HG03095 (cell line): ENCODE data around the gene FAM53B.

ENCODE experiments used
- ATAC-seq: cut with Tn5 transposase; IDR thresholded peaks from one replicate; pipeline ENCODE4 v1.9.1; 2021; ENCODE audit warnings: moderate library complexity; ENCODE audit not compliant: unreplicated experiment

The FAM53B gene

DNA sequence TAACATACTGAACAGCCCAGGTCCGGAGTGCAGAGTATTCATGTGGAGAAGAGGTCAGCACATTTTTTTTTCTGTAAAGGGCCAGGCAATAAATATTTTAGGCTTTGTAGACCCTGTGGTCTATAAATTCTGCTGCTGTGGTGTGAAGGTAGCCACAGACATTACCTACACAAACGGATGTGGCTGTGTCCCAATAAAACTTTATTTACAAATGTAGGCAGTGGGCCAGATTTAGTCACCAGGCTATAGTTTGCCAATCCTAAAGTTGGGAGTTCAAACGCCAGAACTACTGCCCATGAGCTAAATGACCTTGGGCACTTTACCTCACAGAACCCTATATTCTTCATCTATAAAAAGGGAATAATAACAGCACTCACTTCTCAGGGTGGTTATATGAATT, 13.4 kb downstream of the FAM53B start:
- no peak for ATAC-seq

GRCh38 chr10:124728830-124729661, 15.1 kb downstream of the FAM53B start:
- no peak for ATAC-seq

DNA sequence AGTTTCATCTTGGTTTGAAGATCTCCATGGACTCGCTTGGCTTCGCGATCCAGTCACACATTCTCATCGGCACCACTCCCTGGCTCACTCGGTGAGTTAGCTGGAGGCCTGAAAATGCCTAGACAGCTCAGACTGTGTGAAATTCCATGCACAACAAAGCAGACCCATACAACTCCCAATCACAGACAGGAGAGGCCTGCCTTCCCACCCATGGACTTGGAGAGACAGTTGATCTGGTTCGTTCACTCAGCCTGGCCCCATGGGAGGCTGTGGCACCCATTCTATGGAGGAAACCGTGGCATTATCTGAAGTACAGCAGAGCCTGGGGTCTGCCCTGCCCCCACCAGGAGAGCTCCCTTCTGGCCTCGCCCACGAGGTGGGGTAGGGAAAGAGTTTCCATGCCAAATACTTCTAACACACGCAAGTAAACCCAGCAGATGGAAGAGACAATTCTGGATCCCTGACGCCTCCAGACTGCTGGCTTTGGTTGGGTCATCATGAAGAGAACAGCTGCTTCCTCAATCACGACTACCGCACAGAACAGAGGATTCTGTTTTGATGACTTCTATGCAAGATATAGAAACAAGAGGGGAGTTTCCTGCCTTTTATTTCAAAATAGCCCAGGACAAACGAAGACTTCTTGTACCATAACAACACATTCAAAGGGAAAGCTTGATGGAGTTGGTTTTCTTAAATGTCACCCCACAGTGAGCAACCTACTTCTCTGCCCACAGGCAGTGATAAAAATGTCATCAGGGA, 15.9 kb downstream of the FAM53B start:
- ATAC-seq: no peak

DNA sequence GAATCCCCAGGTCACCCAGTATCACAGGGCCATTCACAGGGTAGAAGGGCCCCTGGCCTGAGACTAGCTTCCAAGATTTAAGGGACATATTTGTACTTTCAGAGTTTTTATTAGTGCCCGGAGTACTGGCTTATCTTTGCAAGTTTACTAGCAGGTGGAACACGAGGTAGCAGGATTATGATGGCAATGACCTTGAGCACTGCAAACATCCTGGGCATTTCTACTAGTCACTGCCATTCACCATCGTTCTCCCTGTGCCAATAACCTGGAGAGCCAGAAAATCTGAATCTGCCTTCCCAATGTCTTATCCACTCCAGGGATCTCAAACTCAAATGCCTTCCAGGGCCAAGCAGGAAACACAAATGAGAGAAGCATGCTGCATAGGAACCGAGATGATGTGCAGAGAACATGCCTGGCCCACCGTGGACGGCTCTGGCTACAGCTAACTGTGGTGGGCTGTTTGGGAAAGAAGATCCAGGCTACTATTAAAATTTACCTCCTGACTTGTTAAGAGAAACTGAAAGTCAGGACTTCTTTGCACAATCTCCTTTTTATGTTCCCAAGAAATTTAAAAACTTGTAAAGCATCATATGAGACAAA, 16.7 kb downstream of the FAM53B start:
- ATAC-seq: no peak

DNA sequence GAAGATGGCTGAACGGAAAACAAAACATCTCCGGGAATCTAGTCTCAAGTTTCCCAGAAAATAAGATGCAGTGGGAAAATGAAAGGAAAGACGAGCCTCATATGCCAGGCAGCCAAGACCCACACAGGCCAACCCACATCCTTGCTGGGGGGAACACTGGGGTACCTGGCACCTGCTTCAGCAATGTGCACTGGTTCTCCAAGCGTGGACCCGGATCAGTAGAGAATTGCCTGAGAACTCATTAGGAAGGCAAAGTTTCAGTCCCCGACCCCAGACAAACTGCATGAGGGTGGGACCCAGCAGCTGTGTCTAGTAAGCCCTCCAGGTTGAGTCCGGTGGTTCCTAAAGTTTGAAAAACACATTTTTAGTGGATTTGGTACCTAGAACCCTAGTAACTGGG, 18.4 kb downstream of the FAM53B start:
- no peak for ATAC-seq

DNA sequence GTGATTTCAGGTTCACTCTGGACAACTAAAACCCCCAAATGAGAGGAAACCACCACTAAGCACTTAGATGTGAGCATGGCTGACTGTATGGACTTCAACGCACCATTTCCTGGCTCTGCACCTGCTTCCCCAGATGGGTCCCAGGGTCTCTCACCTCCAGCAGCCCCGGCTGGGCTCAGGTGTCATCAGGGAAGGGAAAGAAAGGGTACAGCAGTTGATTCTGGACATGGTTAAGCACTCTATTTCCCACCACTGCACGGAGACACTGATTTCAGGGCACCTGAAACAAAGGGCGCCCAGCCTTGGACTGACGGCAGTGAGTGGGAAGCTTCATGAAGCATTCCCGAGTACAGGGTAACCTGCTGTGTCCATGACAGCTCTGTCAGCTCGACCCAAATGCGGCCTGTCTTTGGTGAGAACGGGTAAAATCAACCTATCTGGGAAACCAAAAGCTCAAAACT, 19.0 kb downstream of the FAM53B start:
- no peak for ATAC-seq

GRCh38 chr10:124724279-124725027, 19.7 kb downstream of the FAM53B start:
- no peak for ATAC-seq

DNA sequence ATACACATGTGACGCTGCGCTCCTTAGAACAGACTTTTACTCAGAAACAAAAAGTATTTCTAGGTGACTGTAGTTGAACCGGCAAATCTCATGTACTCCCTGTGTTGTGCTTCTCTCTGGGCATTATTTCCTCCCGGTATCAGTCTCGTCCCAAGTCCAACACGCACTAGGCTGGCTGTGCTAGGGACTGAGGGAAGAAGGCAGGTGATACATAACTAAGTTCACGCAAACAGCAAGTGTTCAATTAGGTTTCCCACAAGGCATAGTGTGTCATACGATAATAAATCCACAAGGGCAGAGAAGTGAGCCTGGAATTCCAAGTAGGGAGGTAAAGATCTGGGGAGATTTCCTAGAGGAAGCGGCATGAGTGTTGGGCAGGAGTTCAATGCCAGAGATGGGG, 20.4 kb downstream of the FAM53B start:
- no peak for ATAC-seq

DNA sequence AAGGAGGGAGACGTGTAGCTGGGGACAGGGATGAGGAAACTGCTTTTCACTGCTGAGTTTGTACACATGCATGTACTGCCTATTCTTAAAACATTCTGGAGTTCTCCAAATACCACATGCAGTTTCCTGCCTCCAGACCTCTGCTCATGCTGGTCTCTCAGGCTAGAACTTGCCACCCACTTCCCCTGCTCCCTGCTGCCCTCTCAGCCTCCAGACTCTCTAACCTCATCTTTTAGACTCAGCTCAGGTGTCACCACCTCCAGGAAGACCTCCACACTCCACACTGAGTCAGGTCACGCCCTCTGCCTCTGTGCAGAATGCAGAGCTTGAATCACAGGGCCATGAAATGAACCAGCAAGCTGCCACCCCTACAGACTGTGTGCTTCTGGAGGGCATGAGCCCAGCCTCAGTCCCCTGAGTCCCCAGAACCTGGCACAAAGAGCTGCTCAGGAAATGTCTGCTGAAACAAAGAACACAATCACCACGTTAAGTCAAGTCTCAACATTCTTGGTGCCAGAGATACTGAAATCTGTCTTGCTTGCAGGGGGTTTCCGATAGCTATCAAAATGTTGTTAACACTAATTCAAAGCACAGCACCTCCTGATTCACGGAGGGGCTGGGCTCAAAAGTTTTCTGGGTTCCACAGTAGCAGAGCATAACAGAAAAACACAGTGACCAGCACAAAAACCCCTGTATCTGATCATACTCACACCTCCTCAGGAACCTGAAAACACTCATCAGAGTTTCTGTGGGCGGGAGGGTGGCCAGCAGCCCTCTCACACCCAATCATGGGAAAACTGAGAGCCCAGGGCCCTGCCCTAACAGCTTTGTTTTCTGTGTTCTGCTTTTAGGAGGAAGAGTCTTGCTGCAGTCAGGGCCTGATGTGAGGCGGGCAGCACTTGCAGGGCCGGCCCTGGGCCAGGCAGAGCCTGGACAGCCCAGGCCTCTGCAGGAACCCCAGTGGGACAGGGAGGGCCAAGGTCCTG, 21.1 kb downstream of the FAM53B start:
- peak; percentile 73 for ATAC-seq

GRCh38 chr10:124721330-124722045, 22.7 kb downstream of the FAM53B start:
- ATAC-seq: no peak

GRCh38 chr10:124719213-124719851, 24.8 kb downstream of the FAM53B start:
- ATAC-seq: peak; percentile 36

- ATAC-seq: peak; percentile 41
These were observed 26.1 kb downstream of the FAM53B start for GRCh38 chr10:124717911-124718741.

GRCh38 chr10:124717041-124717757, 27.0 kb downstream of the FAM53B start:
- ATAC-seq: no peak

- no peak for ATAC-seq
These were observed 27.8 kb downstream of the FAM53B start for GRCh38 chr10:124716369-124716768.

DNA sequence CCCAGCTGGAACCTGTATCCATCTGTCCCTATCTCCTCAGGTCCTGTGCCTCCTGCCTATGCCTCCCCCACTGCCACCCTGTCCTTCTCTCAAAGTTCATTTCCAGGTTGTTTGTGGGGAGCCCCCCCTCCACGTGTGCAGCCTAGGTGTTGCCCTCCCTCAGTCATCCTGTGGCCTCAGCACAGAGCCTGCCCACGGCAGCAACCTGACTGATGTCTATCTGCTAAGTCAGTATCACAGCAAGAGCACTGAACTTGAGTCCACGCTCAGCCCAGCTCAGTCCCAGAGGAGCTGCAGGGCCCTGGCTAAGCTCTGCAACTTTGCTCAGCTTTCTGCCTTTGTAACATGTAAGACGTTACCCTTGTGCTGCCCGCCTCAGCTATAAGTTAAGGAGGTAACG, 28.7 kb downstream of the FAM53B start:
- no peak for ATAC-seq

GRCh38 chr10:124713679-124714255, 30.4 kb downstream of the FAM53B start:
- no peak for ATAC-seq
